ENCODE results near the gene TSPAN18.

The TSPAN18 gene

DNA sequence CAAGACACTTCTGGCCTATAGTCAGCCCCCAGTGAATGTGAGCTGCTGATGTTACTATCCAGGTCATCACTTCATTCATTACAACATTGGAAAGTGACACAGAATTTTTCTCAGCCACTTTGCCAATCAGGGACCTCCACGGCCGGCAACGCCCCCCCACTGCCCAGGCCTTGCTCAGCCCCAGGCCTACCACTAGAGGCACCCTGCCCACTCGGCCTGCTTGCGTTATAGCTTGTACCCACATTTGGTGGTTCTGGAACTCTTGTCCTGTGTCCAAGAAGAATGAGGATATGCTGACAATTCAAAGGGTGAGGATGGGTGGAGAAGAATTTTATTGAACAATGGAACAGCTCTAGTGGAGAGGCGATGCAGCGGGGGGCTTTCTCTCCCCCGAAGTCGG is 96.2 kb downstream of the TSPAN18 start:
- DNase-seq (ENCODE audit: low spot score): no peak

DNA sequence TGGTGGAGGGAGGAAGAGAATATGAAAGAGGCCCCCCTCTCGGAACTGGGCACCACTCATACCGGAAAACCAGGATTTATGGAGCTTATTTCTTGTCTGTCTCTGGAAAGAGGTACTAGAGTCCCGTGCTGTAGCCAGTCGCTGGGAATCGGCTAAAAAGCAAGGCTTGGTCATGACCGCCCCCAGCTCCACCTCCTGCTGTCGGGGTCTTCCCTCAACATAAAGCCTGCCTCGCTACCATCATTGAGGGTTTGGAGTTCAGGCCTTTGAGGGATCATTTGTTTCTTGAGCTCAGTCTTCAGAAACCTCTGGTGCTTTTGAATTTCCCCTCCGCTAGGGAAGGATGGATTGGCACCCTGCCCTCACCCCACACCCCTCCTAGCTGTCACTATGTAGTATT is 97.1 kb downstream of the TSPAN18 start:
- DNase-seq (ENCODE audit: low spot score): no peak

DNA sequence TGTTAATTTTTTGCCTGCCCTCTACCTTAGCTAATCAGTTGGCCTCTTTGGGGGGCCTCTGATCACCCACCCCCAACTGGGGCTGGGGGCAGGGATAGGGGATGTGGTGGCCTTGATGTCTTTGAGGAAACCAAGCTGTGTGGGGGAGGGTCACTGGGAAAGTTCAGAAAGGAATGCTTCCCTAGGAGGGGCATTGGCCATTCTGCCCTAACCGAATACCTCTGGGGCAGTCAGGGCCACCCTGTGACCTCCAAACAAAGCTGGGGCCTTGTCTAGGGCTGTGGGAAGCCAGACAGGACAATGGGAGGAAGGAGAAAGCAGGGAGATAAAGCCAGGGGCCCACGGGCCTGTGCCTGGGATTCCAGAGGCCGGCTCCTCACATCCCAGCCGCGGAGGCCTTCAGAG is 97.5 kb downstream of the TSPAN18 start:
- no peak for DNase-seq (ENCODE audit: low spot score)

DNA sequence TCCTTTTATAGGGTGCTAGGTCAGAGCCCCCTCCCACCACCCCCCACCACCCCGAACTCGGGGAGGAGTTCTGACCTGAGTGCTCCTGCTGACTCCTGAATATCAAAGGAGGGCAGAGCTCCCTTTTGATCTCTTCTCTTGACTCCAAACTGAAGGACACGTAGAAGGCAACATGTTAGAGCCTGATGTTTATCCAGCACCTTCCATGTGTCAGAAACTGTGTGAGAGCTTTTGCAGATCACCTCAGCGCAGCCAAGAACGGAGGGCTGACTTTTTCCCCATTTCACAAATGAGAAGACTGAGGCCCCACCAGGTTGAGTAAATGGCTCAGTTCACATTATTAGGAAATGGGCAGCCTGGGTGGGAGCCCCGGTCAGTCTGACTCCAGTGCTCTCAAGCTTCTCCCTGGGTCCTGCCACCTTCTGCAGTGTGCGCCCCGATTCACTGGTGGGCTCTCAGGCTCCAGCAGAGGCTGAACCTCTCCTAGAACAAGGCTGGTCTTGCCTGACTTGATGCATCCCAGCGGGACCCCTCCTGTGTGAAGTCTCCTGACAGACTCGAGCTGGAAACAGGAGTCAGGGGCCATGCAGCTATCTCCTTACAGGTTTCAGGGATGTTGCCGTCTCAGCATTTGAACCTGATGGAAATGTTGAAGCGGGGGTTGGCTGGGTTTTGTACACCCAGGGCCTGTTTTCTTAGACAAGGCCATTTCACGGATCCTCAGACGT is 98.5 kb downstream of the TSPAN18 start:
- no peak for DNase-seq (ENCODE audit: low spot score)

DNA sequence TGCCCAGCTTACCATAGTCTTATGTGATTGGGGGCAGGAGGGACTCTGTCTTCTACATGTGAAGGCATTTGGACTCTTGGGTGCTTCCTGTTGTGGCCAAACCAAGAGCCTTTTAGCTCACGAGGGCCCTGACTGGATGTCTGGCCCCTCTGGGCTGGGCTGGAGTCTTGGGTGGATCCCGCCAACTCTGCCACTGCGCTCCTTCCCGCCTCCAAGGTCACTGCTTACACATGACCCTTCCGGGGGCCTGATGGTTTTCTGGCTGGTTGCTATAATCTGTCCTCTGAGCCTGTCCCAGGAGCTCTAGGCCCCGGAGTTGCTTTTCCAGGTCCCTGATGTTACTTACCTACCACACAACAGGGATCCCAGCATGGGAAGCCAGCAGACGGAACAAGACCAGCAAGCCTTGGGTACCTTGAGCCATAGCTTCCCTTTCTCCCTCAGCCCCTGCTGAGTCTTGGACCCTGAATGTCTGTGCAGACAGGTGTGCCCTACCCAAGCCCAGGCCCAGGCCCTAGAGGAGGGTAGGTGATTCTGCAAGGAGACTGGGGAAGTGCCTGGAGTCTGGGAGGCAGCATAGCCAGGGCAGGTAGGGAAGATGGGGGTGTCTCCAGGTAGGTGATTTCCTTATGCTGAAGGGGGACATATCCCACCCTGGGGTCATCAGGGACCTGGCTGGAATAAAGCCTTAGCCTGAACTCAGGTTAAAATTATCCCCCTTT is 100.3 kb downstream of the TSPAN18 start:
- no peak for DNase-seq (ENCODE audit: low spot score)

DNA sequence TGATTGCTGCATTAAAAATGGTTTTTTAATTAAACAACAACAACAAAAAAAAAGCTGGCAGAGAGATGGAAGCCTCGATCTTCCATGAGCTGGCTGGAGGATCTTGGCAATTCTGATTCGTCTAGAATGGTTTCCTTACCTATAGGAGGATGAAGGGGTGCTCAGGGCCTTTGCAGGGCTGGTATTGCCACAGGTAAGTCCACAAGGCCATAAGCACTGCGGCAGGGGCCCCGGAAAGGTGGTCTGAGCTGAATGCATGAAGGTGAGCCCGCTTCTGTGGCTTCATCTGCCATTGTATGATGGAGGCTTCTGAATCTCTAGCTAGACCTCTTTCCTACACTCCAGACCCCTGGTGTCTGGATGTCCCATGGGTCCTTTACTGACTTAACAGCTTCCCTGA is 101.5 kb downstream of the TSPAN18 start:
- DNase-seq (ENCODE audit: low spot score): no peak

DNA sequence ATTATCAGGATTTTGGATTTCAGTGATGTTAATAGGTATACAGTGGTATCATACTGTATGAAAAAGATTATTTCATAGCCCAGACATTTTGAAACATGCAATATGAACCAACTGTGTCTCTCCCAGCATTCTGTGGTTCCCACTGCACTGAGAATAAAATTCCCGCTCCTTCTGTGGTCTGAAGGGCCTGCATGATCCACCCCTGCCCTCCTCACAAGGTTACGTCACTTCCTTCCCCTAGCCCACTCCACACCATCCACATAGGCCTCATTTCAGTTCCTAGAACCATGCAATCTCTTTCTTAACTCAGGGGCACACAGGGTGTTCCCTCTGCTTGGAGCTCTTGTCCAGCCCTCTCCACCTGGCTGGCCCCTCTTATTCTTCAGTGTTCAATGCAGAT is 103.1 kb downstream of the TSPAN18 start:
- no peak for DNase-seq (ENCODE audit: low spot score)

DNA sequence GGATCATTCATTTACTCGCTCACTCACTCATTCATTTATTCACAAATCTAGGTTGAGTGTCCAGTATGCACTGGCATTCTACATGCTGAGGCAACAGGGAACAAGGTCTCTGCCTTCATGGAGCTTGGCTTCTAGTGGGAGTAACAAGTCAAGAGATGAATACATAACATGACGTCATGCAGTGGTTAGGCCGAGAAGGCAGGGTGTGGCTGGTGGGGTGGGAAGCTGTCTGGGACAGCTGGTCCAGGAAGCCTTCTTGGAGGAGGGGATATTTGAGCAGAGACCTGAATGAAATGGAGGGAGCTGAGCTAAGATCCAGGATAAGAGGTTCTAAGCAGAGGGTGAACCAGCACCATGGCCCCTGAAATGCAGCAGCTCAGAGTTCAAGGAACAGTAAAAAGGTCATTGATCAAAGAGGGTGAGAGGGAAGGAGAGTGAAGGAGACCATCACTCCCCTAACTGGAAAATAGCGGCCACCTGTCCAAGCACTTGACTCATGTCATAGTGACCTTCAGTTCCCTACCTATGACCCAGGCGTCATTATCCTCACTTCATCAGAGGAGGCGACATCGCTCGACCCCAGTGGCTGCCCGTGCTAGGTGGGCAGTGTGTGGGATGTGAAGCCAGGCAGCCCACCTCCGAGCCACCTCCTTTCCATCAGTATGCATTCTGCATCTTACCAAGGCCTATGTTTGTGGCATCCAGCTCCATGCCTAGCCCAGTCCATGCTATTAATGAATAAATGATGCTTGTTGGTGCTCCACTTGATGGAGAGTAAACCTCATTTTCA is 105.0 kb downstream of the TSPAN18 start:
- DNase-seq (ENCODE audit: low spot score): no peak

DNA sequence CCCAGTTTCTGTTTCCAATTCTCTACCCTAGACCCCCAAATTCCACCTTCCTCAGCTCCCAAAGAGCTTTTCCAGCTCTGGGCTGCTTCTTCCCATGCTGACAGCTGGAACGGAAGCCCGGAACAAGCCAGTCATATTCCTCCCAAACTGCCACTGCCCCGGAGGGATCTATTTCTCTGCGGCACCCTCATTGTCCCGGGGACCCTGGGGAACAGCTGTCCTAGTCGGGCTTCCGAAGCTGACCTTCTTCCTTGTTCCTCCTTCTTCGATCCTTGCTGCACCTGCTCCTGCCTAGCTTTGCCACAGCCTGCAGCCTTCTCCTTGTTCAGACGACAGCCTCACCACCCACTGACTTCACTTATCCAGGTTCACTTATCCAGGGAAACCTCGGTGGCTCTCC is 105.7 kb downstream of the TSPAN18 start:
- DNase-seq (ENCODE audit: low spot score): no peak

DNA sequence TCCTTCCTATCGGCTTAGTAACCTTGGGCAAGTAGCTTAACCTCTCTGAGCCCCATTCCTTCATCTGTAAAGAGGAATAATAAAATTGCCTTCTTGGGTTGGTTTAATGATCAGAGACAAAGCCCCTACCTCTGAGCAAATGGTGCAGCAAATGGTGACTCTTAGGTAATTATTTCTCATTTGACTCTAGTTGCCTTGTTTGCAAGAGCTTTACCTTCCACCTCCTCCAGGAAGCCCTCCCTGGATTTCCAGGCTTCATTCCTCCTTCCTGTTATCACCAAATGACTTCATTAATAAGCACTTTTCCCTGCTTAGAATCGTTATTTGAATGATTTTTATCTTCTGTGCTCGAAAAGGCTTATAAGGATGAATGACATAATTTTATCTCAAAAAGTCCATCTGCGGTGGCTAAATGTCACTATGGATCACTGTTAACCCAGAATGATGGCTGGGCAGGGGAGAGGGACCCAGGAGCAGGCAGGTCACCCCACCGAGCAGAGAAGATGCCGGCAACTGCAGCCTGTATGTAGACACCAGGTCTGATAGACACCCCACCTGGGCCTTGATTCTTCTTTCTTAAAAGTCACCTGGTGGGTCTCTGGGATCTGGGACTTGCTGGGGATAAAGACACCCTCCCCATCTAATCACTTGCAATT is 106.6 kb downstream of the TSPAN18 start:
- DNase-seq (ENCODE audit: low spot score): no peak

DNA sequence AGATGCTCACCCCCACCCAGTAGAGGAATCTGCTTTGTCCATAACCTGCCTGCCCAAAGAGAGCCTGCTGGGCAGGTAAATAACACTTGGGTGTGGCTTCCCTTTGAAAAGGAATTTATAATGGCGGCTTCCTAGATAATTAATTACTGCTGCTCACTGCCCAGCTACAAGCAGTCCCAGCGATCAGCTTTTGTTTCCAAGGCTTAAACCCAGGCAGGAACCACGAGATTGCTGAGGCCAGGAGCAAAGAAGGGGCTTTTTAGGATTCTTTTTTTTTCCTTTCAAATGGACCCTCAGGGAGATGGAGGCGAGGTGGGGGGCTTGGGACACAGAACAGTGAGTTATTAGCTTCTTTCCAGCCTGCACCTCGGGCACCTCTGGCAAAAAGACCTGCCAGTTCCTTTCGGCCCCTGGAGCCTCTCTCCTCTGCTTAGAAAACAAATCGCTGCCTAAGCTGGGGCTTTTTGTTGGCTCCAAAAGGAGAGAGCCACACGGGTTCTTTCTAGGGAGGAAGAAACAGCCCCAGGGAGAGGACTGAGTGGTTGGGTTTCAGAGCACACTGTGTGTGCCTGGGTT is 107.2 kb downstream of the TSPAN18 start:
- DNase-seq (ENCODE audit: low spot score): no peak

DNA sequence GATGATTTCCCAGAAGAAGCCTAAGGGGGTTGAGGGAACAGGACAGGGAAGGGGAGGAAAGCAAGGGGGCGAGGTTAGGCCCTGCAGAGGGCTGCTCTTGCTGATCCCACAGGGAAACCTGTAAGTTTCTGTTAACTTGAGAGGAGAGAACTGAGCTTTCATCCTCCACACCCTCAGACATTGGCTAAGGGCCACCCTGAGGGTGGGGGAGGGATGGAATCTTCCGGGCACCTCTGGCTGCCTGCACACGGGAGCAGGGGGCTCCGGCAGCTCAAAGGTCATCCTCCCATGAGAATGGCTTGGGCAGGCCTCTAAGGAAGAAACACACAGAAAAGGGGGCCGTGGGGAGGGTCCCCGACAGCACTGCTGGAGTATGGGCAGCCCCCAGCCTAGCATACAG is 108.1 kb downstream of the TSPAN18 start:
- no peak for DNase-seq (ENCODE audit: low spot score)

DNA sequence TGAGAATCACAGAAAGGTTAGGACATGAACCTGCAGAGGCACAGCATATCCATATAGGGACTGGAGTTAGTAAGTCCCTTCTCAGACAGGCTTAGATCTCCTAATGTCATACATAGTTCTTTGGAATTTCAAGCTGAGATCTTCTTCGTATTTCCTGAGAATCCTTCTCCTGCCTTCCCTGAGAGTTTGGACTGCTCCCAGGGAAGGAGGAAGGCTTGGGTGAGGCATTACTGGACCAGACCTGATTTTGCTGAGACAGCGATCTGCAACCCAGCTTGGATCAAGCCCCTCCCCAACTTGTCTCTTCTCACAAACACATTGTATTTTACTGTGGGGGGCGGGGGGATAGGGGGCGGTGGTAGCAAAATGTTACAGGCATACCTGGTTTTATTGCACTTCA is 108.5 kb downstream of the TSPAN18 start:
- DNase-seq (ENCODE audit: low spot score): no peak

DNA sequence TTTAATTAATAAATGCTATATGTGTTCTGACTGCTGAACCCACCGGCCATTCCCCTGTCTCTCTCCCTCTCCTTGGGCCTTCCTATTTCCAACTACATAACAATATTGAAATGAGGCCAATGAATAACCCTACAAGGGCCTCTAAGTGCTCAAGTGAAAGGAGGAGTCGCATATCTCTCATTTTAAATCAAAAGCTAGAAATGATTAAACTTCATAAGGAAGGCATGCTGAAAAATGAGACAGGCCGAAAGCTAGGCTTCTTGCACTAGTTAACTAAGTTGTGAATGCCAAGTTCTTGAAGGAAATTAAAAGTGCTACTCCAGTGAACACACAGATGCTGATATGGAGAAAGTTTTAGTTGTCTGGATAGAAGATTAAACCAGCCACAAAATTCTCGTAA is 109.2 kb downstream of the TSPAN18 start:
- DNase-seq (ENCODE audit: low spot score): no peak

DNA sequence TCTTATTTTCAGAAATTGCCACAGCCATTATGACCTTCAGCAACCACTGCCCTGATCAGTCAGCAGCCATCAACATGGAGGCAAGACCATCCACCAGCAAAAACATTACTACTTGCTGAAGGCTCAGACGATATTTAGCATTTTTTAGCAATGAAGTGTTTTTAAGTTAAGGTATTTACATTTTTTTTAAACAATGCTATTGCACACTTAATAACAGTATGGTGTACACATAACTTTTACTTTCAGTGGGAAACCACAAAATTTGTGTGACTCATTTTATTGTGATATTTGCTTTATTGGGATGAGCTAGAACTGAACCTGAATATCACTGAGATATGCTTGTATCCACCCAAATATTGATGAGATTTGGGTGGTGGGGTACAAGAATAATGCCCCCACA is 110.9 kb downstream of the TSPAN18 start:
- DNase-seq (ENCODE audit: low spot score): no peak

DNA sequence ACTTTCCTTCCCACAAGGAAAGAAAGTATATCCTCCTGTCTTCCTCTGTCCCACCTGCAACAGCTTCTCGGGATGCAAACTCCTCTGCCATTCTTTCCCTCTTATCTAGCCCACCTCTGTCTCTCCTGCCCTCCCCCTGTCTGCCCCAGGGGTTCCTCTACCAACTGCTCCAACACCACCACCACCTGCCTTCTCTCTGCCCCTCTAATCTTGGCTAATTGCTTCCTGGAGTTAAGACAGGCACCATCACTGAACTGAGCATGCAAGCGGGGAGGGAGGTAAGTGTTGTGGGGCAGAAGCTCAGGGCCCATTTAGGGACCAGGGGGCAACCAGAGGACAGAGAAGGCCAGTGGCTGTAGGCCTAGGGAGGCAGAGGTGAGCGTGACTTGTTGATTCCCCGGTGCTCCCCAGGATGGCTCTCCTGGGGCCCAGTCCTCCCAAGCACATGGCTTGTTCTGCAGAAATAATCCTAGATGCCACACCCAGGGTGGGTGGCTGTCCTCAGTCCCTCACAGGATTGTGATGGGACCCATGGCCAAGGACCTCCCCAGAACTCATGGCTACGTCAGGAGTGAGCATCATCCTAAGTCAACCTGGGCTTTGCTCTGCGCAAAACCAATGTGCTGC is 112.8 kb downstream of the TSPAN18 start:
- DNase-seq (ENCODE audit: low spot score): no peak

DNA sequence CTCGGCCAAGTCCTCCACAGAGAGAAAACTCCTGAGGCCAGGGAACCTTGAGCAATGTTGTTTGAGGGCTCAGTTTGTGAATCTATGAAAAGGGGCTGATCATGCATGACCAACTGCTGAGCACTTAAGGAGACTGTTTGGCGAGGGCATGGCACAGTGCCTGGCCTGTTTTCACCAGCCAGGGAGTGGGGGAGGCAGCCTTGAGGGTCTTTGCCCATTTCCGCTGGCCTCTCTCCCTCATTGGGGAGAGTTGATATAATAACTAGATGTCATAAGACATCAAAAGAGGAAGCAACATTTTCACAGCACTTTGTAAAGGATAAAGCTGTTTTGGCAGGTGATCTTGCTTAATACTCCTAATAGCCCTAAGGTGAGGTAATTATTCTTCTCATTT is 113.3 kb downstream of the TSPAN18 start:
- no peak for DNase-seq (ENCODE audit: low spot score)

DNA sequence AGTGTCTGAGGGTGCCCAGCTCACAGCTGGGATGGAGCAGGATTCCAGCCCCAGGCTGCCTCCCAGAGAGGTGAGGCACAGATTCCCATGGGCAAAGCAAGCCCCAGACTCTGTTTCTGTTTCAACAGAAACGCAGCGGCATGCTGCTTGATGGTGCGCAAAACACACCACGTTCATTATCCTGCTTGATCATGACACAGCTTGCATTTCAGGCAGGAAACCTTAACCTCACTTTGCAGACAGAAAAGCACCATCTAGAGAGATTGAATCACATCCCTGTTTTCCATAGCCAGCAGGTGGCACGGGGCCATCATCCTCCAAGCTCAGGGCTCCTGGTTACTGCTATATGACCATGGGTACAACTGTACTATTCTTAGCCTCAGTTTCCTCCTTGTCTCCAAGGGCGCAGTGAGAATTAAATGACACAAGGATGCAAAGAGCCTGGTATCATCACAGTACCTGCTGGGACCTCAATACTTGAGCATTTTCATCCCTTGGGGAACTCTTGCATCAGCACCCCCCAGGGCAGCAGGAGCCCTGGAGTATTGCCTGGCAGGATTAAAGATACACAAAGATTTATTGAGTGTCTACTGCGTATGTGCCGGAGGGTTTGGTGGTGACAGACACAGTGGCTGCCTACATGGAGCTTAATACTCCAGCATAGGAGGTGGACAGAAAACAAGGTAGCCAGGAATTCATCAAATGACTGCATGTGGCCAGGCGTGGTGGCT is 113.9 kb downstream of the TSPAN18 start:
- no peak for DNase-seq (ENCODE audit: low spot score)

DNA sequence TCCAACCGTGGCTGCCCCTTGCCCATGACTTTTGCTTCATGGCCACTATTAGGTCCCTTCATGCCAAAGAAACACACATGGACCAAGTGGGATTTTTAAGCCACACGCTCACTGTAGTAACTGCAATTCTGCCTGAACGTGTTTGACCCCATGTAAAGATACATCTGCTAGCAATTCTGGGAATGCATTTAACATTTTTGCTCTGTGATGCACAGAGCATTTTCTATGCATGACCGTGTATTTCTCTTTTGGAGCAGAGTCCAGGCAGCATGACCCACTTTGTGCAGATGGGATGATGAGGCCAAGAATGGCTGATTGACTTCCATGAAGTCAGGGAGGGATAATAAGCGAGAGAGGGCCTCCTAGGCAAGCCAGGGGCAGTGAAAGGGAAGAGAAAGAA is 115.5 kb downstream of the TSPAN18 start:
- DNase-seq (ENCODE audit: low spot score): peak; percentile 92

DNA sequence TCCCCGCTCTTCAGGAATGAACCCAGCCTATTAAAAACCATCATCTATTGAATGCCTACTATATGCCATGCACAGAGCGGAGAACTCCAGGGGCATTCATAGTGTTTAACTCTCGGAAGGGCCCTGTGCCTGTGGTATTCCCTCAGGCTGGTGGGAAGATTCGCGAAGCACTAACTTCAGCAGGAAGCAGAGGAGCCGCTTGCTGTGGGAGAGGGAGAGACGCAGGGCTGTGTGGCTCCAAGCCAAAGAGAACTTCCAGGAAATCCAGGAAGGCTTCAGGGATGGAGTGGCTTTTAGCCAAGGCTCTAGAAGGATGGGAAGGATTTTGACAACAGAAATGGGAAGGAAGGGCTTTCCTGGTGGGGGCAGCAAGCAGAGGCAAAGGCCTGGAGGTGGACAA is 120.1 kb downstream of the TSPAN18 start:
- no peak for DNase-seq (ENCODE audit: low spot score)

DNA sequence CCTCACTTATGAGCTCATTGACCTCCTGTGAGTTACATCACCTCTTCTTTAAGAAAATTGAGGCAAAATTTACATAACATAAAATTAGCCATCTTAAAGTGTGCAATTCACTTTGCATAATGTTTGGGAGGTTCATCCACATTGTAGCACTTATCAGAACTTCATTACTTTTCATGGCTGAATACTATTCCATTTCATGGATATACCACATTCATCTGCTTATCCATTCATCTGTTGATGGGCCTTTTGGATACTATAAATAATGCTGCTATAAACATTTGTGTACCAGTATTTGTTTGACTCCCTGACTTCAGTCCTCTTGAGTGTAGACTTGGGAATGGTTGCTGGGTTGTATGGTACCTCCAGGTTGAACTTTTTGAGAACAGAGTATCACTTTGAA is 120.6 kb downstream of the TSPAN18 start:
- DNase-seq (ENCODE audit: low spot score): no peak

Data from AG08395 (cell line).